Cardiac muscle cell (in vitro differentiated cells and primary cell): ENCODE data around the gene TESK1. TPM values are rescaled to one million over a fixed set of nuclear protein-coding genes. Genes with fewer than 3 reads are reported as not detected.

Source experiments
- DNase-seq, 2 donors: peaks; one replicate each; pipeline versions ENCODE4 v3.0.0 to v3.0.0-alpha.2; 2010 to 2017; ENCODE audit warnings: low read depth in 1 of 2, low spot score in 1 of 2
- H3K27ac ChIP-seq: fragments of 200-600 bp; sonication (generic); 2 replicates; pipeline ENCODE4 v1.5.1; 2016
- H3K27me3 ChIP-seq: fragments of 200-600 bp; sonication (generic); 2 replicates; pipeline ENCODE4 v1.6.0; 2016; ENCODE audit warnings: control low read depth
- H3K36me3 ChIP-seq: fragments of 200-600 bp; sonication (generic); 2 replicates; pipeline ENCODE4 v1.5.1; 2016; ENCODE audit warnings: control low read depth
- H3K4me1 ChIP-seq: fragments of 200-600 bp; sonication (generic); 2 replicates; pipeline ENCODE4 v1.8.1; 2017; ENCODE audit warnings: low read depth, mild to moderate bottlenecking, mixed run types
- H3K4me3 ChIP-seq: fragments of 200-600 bp; sonication (generic); 2 replicates; pipeline ENCODE4 v1.5.1; 2016; ENCODE audit warnings: mild to moderate bottlenecking
- H3K9me3 ChIP-seq: fragments of 200-600 bp; sonication (generic); 2 replicates; pipeline ENCODE4 v1.5.1; 2017; ENCODE audit warnings: low read depth, mild to moderate bottlenecking, control low read depth
- polyA plus RNA-seq: library from polyadenylated mRNA; unstranded; fragments of >200 nt; fragmentation: Nextera tagmentation; extraction: Ambion mirVana; gene quantifications from 2 replicates; pipeline ENCODE4 v1.2.1, GENCODE V29; 2016
- total RNA-seq: library from RNA; depleted of rRNA; stranded (reverse); fragments of >200 nt; gene quantifications from 2 replicates; pipeline ENCODE4 v1.2.3, GENCODE V29; 2016
- TF ChIP-seq, protein P1 (sequence below): IDR thresholded peaks from 2 replicates; pipeline ENCODE4 v1.5.1; 2012; ENCODE audit warnings: low read depth, mild to moderate bottlenecking, low read length

Gene TESK1
- total and polyA plus RNA-seq, 2 experiments from 2014 or later = 30.3 to 42.5 TPM

GRCh38 chr9:35656348-35656747 is 51.3 kb downstream of the TESK1 start:
- no peaks in the 10 kb centered on the region for H3K36me3 ChIP-seq
- DNase-seq = no peak
- peaks cover 16% of the 10 kb centered on the region for H3K4me1 ChIP-seq
- peak overlapping the region; percentile 99 for H3K27ac ChIP-seq
- TF ChIP-seq, protein P1, sequence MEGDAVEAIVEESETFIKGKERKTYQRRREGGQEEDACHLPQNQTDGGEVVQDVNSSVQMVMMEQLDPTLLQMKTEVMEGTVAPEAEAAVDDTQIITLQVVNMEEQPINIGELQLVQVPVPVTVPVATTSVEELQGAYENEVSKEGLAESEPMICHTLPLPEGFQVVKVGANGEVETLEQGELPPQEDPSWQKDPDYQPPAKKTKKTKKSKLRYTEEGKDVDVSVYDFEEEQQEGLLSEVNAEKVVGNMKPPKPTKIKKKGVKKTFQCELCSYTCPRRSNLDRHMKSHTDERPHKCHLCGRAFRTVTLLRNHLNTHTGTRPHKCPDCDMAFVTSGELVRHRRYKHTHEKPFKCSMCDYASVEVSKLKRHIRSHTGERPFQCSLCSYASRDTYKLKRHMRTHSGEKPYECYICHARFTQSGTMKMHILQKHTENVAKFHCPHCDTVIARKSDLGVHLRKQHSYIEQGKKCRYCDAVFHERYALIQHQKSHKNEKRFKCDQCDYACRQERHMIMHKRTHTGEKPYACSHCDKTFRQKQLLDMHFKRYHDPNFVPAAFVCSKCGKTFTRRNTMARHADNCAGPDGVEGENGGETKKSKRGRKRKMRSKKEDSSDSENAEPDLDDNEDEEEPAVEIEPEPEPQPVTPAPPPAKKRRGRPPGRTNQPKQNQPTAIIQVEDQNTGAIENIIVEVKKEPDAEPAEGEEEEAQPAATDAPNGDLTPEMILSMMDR = no peak
- H3K4me3 ChIP-seq = no peak overlapping the region
- no peaks in the 10 kb centered on the region for H3K9me3 ChIP-seq
- H3K27me3 ChIP-seq = no peaks in the 10 kb centered on the region

DNA sequence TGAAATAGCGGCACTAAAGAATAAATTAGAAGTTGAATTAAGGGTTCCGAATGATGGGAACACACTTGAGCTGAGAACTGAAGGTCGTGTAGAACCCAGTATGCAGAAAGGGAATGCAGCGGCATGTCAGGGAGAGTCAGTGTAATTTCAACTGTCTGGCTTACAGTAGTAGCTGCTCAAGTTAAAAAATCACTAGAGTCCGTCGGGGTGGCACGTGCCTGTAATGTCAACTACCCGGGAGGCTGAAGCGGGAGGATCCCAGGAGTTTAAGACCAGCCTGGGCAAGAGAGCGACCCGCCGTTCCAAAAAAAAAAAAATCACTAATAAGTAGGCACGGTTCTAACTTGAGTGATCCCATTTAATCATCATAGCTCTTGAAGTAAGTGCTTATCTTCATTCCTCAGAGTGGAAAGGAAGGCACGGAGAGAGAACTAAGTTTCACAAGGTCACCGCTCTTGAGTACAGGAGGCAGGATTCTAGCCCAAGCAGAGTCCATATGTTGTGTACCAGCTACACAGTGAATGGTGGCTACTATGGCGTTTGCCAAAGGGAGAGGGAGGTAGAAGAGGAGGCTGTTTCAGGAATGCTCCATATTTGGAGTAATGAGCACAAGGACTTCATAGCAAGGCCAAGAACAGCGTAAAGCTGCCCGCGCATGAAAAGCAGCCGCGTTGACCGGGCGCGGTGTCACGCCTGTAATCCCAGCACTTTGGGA is 51.9 kb downstream of the TESK1 start:
- peaks cover 21% of the 10 kb centered on the region for H3K4me1 ChIP-seq
- H3K4me3 ChIP-seq = peak overlapping the region; percentile 23
- no peaks in the 10 kb centered on the region for H3K9me3 ChIP-seq
- peak overlapping the region; percentile 99 for H3K27ac ChIP-seq
- no peaks in the 10 kb centered on the region for H3K36me3 ChIP-seq
- DNase-seq = peak; percentile 60 to 70
- TF ChIP-seq, protein P1 = no peak
- no peaks in the 10 kb centered on the region for H3K27me3 ChIP-seq

DNA sequence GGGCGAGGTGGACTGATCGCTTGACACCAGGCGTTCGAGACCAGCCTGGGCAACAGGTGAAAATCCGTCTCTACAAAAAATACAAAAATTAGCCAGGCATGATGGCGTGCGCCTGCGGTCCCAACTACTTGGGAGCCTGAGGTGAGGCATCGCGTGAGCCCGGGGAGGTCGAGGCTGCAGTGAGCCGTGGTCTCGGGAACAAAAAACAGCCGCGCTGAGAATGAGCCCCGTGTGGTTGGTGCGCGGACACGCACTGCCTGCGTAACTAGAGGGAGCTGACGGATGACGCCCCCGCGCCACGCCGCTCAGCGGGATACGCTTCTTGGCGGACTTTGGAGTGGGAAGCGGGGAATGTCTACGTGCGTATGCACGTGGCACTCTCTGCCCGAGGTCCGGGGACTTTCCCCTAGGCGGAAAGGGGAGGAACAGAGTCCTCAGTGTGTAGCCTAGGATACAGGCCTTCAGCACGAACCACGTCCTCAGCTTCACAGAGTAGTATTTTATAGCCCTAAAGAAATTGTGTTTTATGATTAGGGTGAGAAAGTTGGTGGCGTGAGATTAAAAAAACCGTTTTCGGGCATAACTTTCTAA is 52.6 kb downstream of the TESK1 start, which contains the start of gene RMRP:
Gene RMRP, minus strand, starts transcription at position 474 of the 591 bp plus-strand sequence.
- H3K9me3 ChIP-seq = no peaks in the 10 kb centered on the region
- H3K27ac ChIP-seq = peak within 1 kb of the TSS; percentile 99
- no peaks in the 10 kb centered on the region for H3K27me3 ChIP-seq
- no peaks in the 10 kb centered on the region for H3K36me3 ChIP-seq
- TF ChIP-seq, protein P1 = peak; percentile 23
- peak within 1 kb of the TSS; percentile 79 for H3K4me3 ChIP-seq
- peak; percentile 100 for DNase-seq
- H3K4me1 ChIP-seq = peaks cover 21% of the 10 kb centered on the region

DNA sequence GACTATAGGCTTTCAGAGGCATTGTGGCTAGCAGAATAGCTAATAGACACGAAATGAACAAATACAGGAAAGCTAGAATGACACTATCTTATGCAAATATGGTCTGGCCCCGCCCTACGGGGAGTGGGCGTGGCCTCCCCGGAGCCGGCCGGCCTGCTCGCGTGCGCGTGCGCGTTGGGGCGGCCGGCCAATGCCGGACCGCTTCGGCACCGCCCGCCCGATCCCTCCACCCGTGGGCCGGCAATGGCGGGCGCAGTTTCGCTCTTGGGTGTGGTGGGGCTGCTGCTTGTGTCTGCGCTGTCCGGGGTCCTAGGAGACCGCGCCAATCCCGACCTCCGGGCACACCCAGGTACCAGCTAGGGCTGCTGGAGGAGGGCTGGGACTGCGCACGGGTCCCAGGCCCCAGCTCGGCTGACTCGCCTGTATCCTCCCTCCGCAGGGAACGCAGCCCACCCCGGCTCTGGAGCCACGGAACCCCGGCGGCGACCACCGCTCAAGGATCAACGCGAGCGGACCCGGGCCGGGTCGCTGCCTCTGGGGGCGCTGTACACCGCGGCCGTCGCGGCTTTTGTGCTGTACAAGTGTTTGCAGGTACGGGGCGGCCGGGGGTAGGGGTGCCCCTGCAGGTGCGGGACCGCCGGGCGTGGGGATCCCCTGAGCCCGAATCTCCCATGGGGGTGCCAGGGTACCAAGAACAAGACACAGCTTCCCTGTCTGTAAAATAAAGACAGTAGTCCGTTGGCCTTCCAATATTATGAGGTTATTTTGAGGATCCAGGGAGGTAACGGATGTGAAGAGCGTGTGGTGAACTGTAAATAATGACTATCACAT is 53.3 kb downstream of the TESK1 start, which contains the start of gene CCDC107:
Gene CCDC107, plus strand, starts transcription at position 156 of the 831 bp plus-strand sequence. Its CDS starts 88 bp downstream, at position 244.
- Histone ChIP-seq H3K36me3 (no peaks in the 10 kb centered on the region), H3K4me3 (peak within 1 kb of the TSS; percentile 79), H3K27me3 (no peaks in the 10 kb centered on the region), H3K4me1 (peaks cover 21% of the 10 kb centered on the region), H3K9me3 (no peaks in the 10 kb centered on the region), H3K27ac (peak within 1 kb of the TSS; percentile 99)
- TF ChIP-seq, protein P1 = peak; percentile 41
- peak; percentile 90 to 93 for DNase-seq

DNA sequence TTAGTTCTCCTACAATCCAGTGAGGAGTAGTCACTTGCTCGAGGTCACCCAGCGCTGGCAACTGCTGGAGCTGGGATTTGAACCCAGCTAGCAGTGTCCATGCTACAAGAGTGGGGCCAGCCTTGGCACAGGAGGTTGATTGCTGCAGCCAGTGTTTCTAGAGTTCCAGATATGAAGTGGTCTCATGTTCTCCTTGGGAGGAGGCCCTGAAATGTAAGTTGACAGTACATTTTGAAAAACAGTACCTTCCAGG is 53.8 kb downstream of the TESK1 start:
- Histone ChIP-seq H3K27ac (peak overlapping the region; percentile 99), H3K9me3 (no peaks in the 10 kb centered on the region)

More for the DNA sequence above, 53.8 kb downstream of the TESK1 start:
- peak in 1 of 2 donors; percentile 44 for DNase-seq
- Histone ChIP-seq H3K36me3 (no peaks in the 10 kb centered on the region), H3K4me1 (peaks cover 21% of the 10 kb centered on the region), H3K4me3 (peak overlapping the region; percentile 79), H3K27me3 (no peaks in the 10 kb centered on the region)
- TF ChIP-seq, protein P1 = no peak
